KOPT-K1 (cell line): ENCODE results near the gene RAP1GAP2.

ENCODE experiments used
- H3K27ac ChIP-seq: fragments of 200-600 bp; sonication (generic); 2 replicates; pipeline ENCODE4 v1.5.1; 2016; ENCODE audit warnings: antibody characterized with exemption, mild to moderate bottlenecking, low read depth, low read length; ENCODE audit not compliant: poor library complexity, severe bottlenecking
- H3K36me3 ChIP-seq: fragments of 200-600 bp; sonication (generic); 2 replicates; pipeline ENCODE4 v1.5.1; 2017; ENCODE audit warnings: antibody characterized with exemption, mild to moderate bottlenecking, low read length, moderate library complexity; ENCODE audit not compliant: insufficient read depth
- H3K9me3 ChIP-seq: fragments of 200-600 bp; sonication (generic); 2 replicates; pipeline ENCODE4 v1.5.1; 2017; ENCODE audit warnings: antibody characterized with exemption, low read length, mild to moderate bottlenecking; ENCODE audit not compliant: insufficient read depth, poor library complexity, severe bottlenecking

The RAP1GAP2 gene

GRCh38 chr17:2936771-2937321 lies 140.6 kb downstream of the RAP1GAP2 start:
- Histone ChIP-seq H3K36me3 (no peaks in the 10 kb centered on the region), H3K27ac (no peak overlapping the region), H3K9me3 (no peaks in the 10 kb centered on the region)

GRCh38 chr17:2937331-2938003 lies 141.2 kb downstream of the RAP1GAP2 start:
- H3K9me3 ChIP-seq: no peaks in the 10 kb centered on the region
- H3K27ac ChIP-seq: no peak overlapping the region
- no peaks in the 10 kb centered on the region for H3K36me3 ChIP-seq

DNA sequence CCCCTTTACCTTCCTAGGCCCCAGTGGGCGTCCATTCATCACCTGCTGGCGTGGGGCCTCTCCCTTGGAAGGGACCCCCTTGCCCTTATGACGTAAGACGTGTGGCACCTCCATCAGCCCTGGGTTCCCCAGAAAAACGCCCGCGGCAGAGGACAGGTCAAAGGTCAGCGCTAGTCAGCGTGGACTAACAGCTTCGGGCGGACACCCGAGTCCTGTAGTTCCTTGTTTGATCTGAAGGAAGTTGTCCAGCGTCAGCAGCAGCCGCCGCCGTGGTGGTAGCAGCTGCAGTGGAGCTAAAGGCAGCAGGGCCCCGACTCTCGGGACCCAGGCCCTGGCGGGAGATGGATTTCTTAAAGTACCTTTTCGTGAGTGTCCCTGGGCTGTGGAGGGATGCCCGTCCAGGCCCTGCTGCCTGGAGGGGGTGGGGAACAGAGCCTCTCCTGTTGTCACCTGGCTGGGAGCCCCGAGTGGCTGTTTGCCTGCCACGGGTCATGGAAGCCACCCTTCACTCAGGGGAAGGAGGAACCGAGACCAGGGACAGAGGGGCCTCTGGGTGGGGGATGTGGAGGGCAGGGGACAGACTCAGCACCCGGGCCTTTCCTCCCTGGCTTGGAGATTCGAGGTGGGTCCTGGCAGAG lies 143.6 kb downstream of the RAP1GAP2 start:
- no peaks in the 10 kb centered on the region for H3K36me3 ChIP-seq
- H3K9me3 ChIP-seq: no peaks in the 10 kb centered on the region
- no peak overlapping the region for H3K27ac ChIP-seq

- Histone ChIP-seq H3K9me3 (no peaks in the 10 kb centered on the region), H3K27ac (no peak overlapping the region), H3K36me3 (no peaks in the 10 kb centered on the region)
Observed at GRCh38 chr17:2940352-2940751, 144.1 kb downstream of the RAP1GAP2 start.

GRCh38 chr17:2943981-2944380 lies 147.7 kb downstream of the RAP1GAP2 start:
- Histone ChIP-seq H3K9me3 (no peaks in the 10 kb centered on the region), H3K36me3 (no peaks in the 10 kb centered on the region), H3K27ac (no peak overlapping the region)

DNA sequence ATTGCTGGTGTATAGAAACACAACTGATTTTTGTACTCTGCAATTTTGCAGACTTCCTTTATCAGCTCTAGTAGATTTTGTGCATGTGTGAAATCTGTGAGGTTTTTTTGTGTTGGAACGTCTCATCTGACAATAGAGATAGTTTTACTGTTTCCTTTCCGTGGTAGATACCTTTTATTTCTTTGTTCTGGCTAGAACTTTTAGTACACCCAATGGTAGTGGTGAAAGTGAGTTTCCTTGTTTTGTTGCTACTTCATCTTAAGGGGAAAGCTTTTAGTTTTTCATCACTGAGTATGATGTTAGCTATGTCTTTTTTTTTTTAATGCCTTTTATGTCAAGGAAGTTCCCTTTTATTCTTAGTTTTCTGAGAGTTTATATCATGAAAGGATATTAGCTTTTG lies 149.1 kb downstream of the RAP1GAP2 start:
- H3K27ac ChIP-seq: no peak overlapping the region
- H3K9me3 ChIP-seq: no peaks in the 10 kb centered on the region
- H3K36me3 ChIP-seq: no peaks in the 10 kb centered on the region

DNA sequence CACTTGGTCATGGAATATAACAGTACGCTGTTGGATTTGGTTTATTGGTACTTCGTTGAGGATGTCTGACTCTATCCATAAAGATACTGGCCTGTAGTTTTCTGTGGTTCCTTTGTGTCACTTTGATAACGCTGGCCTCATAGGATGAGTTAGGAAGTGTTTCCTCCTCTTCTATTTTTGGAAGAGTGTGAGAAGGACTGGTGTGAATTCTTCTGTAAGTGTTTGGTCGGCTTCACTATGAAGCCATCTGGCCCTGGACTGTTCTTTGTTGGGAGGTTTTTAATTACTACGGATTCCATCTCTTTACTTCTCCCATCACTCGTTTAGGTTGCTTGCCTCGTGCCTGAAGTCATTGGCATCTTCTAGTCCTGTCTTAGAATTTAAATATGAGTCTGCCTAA lies 149.9 kb downstream of the RAP1GAP2 start:
- Histone ChIP-seq H3K27ac (no peak overlapping the region), H3K9me3 (no peaks in the 10 kb centered on the region), H3K36me3 (no peaks in the 10 kb centered on the region)

GRCh38 chr17:2947588-2947950 lies 151.3 kb downstream of the RAP1GAP2 start:
- Histone ChIP-seq H3K36me3 (no peaks in the 10 kb centered on the region), H3K9me3 (no peaks in the 10 kb centered on the region), H3K27ac (no peak overlapping the region)

DNA sequence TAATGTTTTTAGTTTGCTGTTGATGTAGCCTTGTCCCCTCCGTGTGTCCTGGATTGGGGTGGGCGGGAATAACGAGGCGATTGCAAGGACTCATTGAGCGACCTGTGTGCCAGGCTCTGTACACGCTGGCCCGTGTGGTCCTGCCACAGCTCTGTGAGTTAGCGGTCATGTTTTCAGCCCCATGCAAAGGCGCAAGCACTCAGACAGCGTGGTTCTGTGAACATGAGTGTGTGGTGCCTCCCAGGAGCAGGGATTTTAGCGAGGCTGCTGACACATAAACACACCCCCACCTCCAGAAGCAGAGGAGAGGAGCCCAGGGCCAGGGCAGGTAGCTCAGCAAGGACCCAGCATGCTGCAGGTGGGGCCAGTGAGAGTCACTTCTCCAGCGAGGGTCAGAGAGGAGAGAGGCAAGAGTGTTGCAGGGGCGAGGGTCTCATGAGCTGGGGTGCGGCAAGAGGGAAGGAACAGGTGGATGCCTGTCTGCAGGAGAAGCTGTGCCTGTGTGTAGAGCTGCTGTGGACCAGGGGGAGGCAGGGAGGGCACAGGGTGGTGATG lies 151.8 kb downstream of the RAP1GAP2 start:
- H3K36me3 ChIP-seq: no peaks in the 10 kb centered on the region
- H3K27ac ChIP-seq: no peak overlapping the region
- no peaks in the 10 kb centered on the region for H3K9me3 ChIP-seq

- Histone ChIP-seq H3K27ac (no peak overlapping the region), H3K36me3 (no peaks in the 10 kb centered on the region)
Observed at GRCh38 chr17:2948721-2949468, 152.7 kb downstream of the RAP1GAP2 start.

DNA sequence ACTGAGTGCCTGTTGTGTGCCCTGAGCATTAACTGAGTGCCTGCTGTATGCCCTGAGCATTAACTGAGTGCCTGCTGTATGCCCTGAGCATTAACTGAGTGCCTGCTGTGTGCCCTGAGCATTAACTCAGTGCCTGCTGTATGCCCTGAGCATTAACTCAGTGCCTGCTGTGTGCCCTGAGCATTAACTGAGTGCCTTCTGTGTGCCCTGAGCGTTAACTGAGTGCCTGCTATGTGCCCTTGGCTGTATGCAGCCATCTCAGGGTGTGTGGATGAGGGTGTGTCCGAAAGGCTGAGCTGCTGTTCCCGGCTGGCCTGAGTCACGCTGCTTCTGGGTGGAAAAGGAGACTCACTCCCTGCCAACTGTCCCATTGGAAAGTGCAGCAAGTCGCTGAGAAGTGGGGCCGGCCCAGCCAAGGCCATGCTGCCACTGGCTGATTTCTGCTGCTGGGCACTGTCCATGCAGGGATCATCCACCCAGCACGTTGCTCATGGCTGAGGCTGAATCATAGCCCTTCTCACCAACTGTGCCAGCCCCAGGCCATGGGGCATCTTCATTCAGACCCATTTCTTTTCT lies 153.3 kb downstream of the RAP1GAP2 start:
- Histone ChIP-seq H3K9me3 (no peaks in the 10 kb centered on the region), H3K36me3 (no peaks in the 10 kb centered on the region), H3K27ac (no peak overlapping the region)

More at GRCh38 chr17:2948721-2949468, 152.7 kb downstream of the RAP1GAP2 start:
- H3K9me3 ChIP-seq: no peaks in the 10 kb centered on the region

- Histone ChIP-seq H3K9me3 (no peaks in the 10 kb centered on the region), H3K36me3 (no peaks in the 10 kb centered on the region), H3K27ac (no peak overlapping the region)
Observed at GRCh38 chr17:2950846-2951245, 154.6 kb downstream of the RAP1GAP2 start.

DNA sequence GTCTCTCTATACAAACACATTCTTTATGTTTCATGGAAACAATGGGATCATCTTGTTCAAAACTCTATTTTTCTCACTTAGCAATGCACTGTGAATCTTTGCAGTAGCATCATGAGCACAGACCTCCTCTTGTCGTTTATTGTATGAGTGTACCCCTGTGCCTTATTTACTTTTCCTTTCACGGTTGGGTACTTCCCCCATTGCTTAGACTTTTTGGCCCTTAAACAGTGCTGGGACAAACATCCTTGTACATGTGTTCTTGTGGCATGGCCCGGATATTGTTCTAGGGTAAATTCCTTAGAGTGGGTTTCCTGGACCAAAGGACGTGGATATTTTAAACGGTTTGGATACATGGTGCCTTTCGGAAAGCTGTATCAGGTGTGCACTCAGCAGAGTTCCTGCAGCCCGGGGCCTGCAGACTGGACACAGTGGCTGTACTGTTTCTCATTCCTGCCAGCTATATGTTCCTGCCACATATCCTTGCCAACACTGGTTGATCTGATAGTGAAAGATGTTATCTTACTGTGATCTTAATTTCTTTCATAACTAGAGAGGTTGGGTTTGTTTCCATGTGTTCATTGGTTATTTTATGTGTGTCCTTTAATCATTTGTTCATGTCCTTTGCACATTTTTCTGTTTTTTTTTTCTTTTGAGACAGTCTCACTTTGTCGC lies 156.1 kb downstream of the RAP1GAP2 start:
- no peak overlapping the region for H3K27ac ChIP-seq
- no peaks in the 10 kb centered on the region for H3K9me3 ChIP-seq
- H3K36me3 ChIP-seq: no peaks in the 10 kb centered on the region

- H3K27ac ChIP-seq: no peak overlapping the region
- H3K9me3 ChIP-seq: no peaks in the 10 kb centered on the region
- no peaks in the 10 kb centered on the region for H3K36me3 ChIP-seq
Observed at GRCh38 chr17:2954898-2955445, 158.7 kb downstream of the RAP1GAP2 start.
